Measurements from ENCODE around the gene WFDC1.

The WFDC1 gene

DNA sequence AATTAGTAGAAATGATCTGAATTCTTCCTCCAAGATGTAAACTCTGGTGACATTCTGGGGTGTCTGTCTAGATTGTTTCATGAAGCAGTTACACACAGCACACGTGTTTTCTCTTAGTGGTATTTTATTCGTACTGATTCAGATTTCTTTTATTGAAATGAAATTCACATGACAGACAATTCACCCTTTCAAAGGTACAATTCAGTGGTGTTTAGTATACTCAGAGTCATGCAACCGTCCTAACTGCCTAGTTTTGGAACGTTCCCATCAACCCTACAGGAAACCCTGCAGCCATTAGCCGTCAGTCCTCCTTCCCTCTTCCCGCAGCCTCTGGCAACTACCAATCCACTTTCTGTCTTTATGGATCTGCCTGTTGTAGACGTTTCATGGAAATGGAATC lies 8.8 kb downstream of the WFDC1 start:
- no peak for DNase-seq

DNA sequence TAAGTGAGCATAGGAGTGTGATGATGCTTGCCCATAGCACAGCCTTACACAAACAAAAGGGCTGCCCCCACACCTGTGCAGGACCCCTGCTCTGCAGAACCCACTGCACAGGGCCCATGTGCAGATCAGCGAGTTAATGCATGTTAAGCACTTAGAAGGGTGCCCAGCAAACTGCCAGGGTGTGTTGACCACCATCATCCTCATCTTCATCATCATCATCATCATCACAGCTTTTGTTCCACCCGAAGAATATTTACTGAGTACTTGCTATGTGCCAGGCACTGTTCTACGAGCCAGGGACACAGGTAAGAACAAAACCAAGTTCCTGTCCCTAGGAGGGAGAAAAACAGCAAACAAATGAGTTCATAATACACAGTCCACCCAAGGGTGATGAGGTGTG lies 11.9 kb downstream of the WFDC1 start:
- DNase-seq = no peak

DNA sequence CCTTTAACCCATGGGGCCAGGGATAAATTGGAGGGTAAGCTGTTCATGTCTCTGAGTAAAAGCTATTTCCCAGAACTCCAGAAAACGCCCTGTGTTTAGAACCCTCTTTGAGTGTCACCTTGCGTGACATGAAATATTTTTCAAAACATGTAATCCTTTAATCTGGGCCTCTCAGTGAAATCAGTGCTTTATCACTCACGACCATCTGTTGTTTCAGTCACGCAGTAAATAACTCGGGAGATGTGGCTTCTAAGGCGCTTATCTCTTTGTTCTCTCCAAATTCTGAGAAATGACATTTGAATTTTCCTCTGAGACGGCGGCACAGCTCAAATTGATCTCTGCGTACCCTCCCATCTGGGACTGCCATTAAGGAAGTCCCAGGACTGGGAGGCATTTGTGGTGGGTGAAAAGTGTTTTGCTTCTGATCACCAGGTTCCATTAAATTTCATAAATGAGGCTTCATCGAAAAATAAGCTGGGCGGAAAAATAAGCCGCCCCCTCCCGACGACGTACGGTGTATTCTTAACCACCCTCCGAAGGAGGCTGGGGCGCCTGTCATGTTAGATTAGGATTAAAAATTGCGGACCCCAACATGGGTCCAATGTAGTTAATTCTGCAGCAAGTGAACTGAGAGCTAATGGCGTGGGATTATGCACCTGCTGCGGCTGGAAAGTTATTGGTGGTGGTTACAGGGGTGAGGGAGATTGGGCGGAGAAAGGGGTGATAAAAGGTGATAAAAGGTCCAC lies 12.7 kb downstream of the WFDC1 start:
- DNase-seq = no peak

DNA sequence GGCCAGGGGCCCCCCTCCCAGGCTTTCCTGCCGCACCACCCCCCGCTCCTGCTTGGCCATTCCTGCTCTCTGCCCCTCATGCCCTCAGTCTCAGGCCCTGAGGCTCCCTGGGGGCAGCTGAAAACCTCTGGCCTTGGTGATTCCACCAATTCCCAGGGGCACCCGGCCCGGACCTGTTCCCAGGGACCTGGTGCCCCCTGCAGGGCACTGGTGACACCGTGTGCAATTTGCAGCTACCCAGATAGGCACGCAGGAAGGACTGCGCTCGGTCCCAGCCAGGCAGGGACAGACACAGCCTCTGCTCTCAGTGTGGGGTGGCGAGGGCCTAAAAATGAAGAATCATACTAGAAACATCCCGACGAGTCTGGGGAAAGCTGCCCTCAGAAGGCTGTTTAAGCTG lies 13.4 kb downstream of the WFDC1 start:
- no peak for DNase-seq

DNA sequence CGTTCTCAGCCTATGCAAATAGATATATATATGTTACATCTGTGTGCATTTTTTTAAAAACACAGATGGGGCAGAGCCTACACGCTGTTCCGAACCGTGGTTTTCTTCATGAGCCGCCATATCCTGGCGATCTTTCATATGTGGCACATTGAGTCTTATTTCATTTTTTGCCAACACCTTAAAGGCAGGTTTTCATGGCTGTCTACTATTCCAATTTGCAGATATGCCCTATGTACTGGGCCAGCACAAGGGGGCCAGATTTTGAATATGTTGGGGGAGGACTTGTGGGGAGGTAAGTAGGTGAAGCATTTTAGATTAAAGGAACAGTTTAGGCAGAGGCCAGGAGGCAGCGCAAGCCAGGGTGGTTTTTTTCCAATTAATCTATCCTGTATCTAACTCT lies 16.0 kb downstream of the WFDC1 start:
- no peak for DNase-seq

DNA sequence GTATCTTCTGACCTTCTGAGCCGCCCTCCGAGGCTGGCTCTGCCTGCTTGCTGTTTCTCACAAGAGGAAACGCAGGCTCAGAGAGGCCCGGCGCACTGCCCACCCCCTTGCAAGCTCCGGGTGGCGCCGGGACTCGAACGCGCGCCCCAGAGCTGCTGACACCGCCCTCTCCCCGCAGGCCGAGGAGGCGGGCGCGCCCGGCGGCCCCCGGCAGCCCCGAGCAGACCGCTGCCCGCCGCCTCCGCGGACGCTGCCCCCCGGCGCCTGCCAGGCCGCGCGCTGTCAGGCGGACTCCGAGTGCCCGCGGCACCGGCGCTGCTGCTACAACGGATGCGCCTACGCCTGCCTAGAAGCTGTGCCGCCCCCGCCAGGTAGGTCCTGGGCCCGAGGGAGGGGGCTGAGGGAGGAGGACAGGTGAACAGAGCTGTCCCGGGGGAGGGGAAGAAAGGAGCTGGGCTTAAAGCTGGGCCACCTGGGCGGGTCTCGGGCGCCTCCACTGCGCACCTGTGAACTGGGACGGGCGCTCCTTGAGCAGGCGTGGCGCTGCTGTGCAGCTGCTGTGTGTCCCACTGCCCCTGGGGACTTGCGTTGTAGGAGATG lies 18.2 kb downstream of the WFDC1 start:
- no peak for DNase-seq

DNA sequence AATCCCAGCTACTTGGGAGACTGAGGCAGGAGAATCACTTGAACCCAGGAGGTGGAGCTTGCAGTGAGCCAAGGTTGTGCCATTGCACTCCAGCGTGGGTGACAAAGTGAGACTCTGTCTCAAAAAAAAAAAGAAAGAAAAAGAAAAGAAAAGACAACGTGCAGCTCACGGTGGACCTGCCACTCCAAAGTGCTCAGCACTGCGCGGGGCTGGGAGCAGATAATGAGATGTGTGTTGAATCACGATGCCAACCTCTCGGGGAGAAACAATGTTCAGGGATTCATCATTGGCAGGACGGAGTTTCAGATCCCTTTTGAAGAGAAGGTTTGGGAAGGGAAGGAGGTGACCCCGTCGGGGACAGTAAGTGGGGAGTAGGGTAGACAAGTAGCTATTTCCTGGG lies 19.2 kb downstream of the WFDC1 start:
- no peak for DNase-seq

DNA sequence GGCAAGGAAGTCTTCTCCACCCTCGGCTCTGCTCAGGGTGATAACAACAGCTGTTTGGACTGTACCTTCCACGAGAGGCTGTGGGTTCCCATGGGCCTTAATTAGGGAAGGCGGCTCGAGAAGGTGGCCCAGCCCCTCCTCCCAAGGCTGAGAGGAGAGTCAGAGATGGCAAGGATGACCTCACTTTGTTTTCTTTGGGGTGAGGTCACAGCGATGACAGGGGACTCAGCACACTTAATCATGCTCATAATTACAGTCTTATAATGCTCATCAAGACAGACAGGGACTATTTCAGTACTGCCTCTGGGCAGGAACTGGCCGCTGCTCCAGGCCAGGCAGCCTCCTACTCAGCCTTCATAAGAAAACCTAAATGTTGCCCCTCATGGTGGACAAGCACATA lies 19.7 kb downstream of the WFDC1 start:
- no peak for DNase-seq

DNA sequence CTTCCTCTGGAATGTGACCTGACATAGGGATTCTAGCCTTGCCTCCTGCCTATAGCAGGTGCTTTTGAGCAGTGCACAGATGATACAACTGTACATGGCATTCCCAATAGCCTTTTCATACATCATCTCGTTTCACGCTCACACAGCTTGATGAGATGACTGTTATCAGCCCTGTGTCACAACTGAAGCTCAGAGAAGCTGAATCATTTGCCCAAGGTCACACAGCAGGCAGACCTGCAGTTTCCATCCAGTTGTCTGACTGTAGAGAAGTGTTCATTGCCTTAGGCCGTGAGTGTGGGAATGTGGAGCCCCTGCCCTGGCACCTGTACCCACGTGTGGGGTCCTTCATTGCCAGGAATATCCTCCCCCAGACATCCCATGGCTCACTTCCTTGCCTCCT lies 20.1 kb downstream of the WFDC1 start:
- no peak for DNase-seq

DNA sequence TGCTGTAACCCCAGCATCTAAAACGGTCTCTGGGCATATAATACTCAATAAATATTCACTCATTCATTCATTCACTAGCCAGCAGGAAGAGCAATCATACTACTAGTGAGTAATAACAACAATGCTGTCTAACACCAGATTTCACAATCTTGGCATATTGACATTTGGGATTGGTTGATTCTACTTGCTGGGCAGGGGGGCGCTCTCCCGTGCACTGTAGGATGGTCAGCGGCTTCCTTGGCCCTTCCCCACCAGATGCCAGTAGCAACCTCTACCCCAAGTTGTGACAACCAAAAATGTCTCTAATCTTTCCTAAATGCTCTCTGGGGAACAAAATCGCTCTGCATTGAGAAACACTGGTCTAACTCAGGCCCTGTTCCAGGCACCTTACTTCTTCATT lies 20.7 kb downstream of the WFDC1 start:
- DNase-seq = no peak

DNA sequence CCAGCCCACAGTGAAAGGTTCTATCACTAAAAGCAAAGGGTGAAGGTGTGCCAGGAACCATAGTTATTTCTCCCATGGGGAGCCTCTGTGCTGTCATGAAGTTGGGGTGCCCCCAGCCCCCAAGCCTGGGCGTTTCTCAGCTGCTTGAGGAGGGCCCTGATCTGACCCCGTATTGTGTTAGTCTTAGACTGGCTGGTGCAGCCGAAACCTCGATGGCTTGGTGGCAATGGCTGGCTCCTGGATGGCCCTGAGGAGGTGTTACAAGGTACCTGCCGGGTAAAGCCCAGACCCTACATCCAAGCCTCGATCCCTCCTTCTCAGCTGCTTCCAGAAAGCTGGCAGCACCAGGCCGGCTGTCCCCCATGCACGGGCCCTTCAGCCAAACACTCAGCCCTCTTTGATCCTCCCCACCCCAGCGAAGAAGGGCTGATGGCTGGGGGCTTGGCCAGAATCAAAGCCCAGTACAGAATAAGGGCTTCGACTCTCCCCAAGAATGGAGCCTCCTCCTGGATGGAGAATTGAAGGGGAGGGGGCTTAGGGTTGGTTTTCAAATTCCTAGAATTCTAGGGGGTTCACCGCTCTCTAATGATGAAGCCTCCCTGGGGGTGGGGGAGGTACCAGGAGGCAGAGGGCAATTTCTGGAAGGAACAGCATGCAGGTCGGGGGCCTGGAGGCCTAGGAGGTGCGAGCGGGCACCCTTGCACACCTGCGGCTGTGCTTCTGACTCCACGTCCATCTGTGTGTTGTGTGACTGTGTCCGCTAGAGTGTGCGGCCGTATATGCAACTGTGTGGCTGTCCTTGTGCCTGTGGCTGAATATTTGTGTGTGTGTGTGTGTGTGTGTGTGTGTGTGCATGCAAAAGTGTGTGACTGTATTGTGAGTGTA lies 23.7 kb downstream of the WFDC1 start:
- no peak for DNase-seq

DNA sequence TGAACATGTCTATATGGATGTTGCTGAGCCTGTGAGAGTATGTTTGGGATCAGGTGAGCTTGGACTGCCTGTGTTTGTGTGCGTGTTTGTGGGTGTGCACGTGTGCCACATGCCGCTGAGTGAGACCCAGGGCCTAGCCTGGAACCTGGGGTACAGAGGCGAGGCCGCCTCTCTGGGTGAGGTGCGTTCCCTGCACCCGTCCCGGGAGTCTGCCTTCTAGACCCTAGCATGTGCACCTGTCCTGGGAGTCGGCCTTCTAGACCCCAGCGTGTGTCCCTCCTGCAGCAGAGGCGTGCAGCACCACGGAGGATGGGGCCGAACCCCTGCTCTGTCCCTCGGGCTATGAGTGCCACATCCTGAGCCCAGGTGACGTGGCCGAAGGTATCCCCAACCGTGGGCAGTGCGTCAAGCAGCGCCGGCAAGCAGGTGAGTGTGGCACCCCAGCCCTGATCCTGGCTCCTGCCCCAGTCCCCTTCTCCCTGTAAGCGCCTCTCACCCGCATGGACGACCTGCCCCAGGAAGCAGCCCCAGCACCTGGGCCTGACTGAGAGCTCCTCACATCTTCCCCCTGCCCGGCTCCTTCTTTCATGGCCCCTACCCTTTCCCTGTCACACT lies 24.6 kb downstream of the WFDC1 start:
- no peak for DNase-seq

DNA sequence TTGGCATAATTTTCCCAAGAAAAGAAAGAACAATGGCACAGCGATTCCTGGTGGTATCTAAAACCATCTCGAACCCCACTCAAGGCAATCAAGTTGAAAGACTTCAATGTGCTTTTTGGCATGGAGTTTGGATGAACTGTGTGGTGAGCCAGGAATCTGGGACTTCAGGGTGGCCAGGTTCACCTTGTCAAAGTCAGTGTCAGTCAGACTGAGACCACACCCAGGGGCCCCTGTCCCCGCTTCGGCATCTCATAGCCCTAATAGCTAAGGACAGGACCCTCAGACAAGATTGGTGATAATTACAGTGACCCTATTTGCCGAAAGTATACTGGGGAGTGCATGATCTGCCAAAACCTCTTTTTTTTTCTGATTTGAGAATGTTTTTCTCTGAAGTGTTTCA lies 25.8 kb downstream of the WFDC1 start:
- no peak for DNase-seq

DNA sequence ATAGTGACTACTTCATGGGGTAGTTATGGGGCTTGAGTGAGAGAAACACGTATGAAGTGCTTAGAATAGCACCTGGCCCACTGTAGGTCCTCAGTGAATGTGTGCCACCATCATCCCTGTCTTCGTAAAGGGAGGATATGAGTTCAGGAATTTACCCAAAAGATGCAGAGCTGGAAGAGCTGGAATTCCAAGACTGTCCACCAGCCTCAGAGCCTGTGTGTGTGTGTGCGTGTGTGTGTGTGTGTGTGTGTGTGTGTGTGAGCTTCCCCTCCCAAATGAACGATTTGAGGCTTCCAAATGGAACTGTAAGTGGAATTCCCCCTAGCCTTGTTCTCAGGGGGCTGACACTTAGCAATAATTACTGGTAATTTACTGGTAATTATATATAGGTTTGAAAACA lies 27.3 kb downstream of the WFDC1 start:
- DNase-seq = no peak

DNA sequence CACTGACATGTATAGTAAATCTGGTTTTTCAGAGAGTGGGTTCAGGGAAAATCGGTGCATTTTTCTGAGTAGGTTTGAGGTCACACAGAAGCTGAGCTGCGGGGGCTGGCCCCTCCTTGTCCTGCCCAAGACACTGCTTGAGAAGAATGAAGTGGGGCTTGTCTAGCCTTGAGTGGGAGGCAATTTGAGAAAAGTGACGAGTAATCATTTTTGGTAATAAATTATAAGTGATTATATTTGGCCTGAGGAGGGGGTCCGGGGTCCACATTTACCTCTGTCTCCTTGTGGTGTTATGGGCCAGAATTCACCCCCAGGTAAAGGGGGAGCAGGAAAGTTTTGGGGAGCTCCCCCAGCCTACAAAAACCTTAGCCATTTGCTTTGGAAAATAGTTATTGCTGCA lies 28.1 kb downstream of the WFDC1 start:
- DNase-seq = no peak

DNA sequence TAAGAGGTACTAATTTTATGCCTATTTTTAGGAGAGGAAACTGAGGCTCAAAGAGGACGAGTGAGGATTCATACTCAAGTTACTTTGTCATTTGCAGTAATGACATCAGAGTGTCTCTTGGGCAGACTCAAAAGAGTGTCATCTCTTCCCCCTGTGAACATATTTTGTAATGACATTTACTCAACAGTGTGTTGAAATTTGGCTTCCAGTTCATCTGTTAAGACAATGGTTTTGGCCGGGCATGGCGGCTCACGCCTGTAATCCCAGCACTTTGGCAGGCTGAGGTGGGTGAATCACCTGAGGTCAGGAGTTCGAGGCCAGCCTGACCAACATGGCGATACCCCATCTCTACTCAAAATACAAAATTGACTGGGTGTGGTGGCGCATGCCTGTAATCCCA lies 28.9 kb downstream of the WFDC1 start:
- DNase-seq = no peak

DNA sequence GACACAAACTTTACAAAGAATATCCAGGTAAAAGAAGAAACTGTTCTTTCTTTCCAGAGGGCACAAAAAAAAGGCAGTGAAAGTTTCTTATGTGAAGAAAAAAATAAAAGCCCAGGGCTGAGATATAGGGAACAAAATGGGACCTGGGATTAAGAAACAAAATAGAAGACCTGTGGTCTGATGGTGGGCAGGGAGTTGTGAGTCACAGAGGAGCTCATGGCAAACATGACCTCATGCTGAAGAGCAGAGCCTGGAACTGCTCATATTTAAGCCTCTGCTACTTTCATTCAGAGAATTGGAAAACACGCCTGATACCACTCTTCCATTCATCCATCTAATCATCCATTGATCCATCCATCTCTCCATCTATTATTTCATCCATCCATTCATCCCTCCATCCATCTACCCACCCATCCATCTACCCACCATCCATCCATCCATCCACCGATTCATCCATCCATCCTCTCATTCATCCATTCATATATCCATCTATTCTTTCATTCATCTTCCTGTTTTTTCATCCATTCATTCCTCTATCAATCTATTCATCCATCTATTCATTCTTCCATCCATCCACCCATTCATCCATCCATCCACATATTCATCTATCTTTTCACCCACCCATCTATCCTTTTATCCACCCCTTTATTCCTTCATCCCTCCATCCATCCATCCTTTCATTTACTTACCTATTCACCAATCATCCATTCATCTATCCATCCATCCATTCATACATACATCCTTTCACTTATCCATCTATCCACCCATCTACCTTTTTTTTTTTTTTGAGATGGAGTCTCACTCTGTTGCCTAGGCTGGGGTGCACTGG lies 30.0 kb downstream of the WFDC1 start:
- DNase-seq = no peak

DNA sequence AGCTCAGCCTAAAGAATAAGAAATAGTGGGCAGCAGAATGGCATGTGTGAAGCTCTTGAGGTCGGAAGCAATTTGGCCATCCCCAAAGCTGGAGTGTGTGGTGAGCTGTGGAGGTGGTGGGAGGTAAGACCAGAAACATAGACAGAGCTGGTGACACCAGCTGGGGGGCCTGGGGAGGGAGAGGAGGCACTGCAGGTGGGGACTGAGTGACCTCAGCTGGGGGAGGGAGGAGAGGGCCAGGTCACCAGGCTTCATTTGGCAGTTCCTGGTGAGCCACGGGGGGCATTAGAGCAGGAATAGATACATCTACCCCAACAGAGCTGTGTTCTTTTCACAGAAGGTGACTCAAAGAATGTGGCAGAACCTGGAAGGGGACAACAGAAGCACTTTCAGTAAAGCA lies 31.9 kb downstream of the WFDC1 start:
- no peak for DNase-seq

DNA sequence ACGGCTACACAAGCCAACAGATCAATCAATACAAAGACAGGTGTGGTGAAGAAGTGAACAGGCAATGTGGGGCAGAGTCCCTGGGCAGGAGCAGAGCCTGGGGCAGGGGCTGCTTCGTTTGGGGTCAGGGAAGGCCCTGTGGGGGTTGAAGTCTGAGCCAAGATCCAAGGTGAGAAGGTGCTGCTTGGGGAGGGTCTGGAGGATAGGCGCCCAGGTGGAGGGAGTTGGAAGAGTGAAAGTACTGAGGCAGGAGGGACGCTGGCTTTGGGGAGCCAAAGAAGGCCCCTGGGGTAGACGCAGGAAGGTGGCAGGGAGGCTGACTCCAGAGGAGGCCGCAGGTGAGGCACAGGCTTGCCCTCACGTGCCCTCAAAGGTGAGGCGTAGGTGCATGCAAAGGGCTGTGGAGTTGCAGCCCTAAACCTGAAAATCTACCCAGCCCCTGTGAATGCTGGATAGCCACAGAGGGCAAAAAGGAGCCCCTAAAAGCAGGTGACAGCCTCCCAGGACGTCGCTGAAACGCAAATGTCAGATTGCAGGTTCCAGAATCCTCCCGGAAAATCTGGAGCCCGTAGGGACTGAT lies 33.3 kb downstream of the WFDC1 start:
- DNase-seq = no peak

DNA sequence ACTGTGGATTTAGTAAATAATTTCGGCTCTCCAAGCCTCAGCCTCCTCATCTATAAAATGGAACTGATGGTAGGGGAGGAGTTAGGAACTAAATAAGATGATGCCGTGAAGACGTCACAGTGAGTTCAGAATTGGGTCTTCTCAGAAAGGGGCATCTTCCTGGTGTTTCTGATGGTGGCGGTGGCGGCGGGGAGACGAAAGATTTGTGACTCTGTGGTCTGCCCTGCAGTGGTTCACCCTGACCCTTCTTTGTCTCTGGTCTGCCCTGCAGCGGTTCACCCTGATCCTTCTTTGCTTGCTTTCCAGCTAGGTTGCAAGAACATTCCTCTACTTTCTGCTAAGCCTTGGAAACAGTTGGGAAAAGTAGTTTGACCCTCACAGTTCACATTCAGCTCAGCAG lies 34.3 kb downstream of the WFDC1 start:
- no peak for DNase-seq

DNA sequence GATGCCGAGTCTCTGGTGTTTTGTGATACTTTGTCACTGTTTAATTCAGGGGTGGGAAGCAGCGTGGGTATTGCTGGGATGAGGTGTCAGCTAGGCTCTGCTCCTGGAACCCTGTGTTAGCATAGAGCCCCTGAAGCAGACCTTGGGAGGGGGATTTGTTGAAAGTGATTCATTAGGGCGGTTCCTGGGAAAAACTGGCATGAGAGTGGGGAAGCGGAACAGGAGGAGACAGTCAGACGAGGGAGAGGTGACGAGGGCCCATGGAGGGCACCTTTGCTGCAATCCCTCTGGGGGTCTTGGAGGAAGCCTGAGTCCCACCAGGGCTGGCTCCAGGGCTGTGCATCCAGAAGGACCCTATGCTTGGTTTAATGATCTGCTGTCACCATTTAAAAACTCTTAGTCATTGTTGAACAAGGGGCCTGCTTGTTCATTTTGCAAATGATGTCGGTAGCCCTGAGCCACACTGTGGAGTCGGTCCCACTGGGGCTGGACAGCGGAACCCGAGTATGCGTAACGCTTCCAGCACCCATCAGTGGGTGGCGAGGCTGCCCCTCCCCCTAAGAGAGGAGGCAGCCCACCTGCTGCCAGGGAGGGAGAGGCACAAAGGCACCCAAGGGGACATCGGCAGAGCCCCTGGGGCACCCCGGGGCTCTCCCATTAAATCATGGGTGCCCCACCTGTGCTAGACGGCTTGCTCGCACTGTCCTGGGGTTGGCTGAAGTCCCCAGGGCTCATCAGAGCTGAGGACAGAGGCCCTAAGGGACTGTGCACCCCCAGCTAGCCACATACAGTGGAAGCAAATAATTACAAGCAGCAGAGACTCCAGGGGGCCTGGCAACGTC lies 35.4 kb downstream of the WFDC1 start:
- no peak for DNase-seq

Data from CD4-positive, alpha-beta T cell treated with Interleukin-1 beta for 1 hour (primary cell).